Retinal pigment epithelial cell (primary cell): ENCODE data around the gene CPLX3.

ENCODE experiments used
- DNase-seq: peaks from one replicate; pipeline ENCODE4 v3.0.0-alpha.2; 2010; ENCODE audit warnings: low read depth
- H3K4me3 ChIP-seq: 2 replicates; pipeline ENCODE4 v1.5.1; 2011; ENCODE audit warnings: mild to moderate bottlenecking, low read length, control low read depth, moderate library complexity
- CTCF ChIP-seq: conservative IDR thresholded peaks from 2 replicates; pipeline ENCODE4 v1.5.1; 2011; ENCODE audit warnings: low read depth, low read length, control low read depth, inconsistent platforms

Gene CPLX3

DNA sequence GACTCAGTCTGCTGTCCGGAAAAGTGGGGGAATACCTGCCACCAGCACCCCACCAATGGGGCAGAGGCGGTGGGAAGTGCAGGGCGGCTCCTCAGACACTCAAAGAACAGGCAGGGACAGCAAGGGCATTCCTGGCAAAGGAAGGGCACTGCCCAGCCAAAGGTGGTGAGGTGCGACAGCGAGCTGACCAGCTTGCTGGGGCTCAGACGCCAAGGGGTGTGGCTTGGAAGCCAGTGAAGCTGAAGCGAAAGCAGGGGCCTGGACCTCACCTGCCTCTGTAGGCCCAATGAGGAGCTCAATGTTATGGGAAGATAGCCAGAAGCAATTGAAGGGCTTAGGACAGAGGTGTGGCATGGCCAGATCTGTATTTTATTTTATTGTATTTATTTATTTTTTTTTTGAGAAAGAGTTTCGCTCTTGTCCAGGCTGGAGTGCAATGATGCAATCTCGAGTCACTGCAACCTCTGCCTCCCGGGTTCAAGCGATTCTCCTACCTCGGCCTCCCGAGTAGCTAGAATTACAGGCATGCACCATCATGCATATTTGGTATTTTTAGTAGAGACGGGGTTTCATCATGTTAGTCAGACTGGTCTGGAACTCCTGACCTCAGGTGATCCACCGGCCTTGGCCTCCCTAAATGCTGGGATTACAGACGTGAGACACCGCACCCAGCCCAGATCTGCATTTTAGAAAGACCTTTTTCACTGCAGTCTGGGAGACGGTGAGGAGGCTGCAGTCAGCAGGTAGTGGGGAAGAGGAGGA, 18.2 kb upstream of the CPLX3 start:
- H3K4me3 ChIP-seq: no peak overlapping the region
- TF ChIP-seq CTCF: no peak
- no peak for DNase-seq

DNA sequence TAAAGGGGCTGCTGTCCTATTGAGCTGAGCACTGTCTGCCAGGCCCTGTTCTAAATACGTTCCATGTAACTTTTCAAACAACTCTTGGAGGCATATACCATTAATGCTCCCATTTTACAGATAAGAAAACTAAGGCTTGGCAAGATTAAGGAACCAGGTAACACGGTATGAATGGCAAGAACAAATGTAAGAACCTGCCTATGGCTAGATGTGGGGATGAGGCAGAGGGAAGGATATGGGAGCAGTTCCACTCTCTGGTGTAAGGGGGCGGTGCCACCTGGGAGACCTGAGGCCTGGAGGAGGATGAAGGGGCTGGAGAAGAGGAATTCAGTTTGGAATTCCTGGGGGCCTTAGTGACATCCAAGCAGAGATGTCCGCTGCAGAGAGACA, 17.6 kb upstream of the CPLX3 start:
- peak; percentile 24 for TF ChIP-seq CTCF
- no peak for DNase-seq
- no peak overlapping the region for H3K4me3 ChIP-seq

DNA sequence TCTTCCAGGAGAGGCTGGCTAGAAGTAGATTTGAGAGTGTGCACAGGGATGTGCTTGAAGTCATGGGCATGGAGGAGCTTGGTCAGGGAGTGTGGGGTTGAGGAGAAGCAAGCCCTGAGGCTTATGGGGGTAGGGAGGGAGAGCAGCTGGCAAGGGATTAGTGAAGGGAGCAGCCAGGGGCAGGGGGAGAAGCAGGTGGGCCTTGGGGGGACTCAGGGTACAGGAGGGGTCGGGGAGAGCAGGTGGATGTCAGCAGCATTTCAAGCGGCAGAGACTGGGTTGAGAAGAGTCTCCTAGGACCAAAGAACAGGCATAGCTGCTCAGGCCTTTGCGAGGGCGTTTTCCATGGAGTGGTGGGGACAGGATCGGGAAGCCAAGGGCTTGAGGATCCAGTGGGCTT, 17.2 kb upstream of the CPLX3 start:
- H3K4me3 ChIP-seq: no peak overlapping the region

GRCh38 chr15:74809956-74810355, 16.5 kb upstream of the CPLX3 start:
- DNase-seq: no peak
- TF ChIP-seq CTCF: no peak

More for the DNA sequence above, 17.2 kb upstream of the CPLX3 start:
- no peak for TF ChIP-seq CTCF
- DNase-seq: no peak

DNA sequence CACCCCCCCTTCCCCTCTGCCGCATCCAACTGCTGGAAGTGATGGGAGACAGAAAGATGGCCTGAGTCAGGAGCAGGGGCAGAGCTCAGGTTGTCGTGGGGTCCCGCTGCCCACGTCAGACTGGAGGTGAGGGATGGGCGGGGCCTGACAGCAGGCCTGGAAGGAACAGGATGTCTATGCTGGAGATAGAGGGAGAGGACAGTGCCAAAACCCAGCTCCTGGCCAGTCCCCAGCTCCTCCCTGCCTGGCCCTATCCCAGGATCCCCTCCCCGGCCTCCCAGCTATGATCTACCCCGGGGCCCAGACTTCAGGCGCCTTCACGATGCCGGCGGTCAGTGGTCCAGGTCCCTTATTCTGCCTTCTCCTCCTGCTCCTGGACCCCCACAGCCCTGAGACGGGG, 13.9 kb upstream of the CPLX3 start, which contains the start of gene LMAN1L:
Gene LMAN1L (plus strand): TSS at position 303 of the 400 bp plus-strand sequence. CDS start 20 bp downstream, at position 323.
- no peak for TF ChIP-seq CTCF
- DNase-seq: no peak
- H3K4me3 ChIP-seq: no peak within 1 kb of the TSS

More at GRCh38 chr15:74809956-74810355, 16.5 kb upstream of the CPLX3 start:
- no peak overlapping the region for H3K4me3 ChIP-seq

DNA sequence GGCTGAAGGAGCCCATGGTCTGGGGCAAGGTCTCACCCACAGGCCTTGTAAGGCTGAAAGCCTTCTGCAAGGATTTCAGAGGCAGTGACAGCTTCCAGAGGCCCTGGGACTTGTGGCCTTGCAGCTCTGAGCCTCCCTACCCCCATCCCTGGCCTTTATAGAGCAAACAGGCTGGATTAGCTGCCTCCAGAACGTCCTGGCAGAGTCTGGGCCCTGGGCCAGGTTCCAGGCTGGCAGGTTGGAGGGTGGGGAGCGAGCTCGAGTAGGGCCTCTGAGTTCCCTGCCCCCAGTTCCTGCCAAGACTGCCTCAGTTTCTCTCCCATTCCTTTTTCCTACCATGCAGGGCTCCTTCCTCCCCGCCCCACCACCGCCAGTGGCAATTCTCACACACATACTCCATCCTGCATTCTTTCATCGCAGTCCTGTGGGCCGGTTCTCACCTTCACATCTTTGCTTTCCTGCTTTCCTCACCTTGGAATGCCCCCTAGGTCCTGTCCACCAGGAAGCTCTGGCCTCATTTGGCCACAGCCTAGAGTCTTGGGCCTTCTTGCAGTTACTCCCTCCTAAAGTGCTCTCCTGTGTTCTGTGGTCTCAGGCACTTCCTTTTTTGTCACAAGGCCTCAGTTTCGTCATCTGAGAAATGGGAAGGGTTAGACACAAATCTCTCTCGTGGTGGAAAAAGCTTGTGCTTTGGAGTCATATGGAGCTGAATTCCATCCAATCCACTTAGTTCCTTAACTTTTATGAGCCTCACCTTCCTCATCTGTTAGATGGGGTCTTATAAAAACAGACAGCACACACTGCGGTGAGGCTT, 11.1 kb upstream of the CPLX3 start:
- H3K4me3 ChIP-seq: no peak overlapping the region
- no peak for TF ChIP-seq CTCF
- no peak for DNase-seq

DNA sequence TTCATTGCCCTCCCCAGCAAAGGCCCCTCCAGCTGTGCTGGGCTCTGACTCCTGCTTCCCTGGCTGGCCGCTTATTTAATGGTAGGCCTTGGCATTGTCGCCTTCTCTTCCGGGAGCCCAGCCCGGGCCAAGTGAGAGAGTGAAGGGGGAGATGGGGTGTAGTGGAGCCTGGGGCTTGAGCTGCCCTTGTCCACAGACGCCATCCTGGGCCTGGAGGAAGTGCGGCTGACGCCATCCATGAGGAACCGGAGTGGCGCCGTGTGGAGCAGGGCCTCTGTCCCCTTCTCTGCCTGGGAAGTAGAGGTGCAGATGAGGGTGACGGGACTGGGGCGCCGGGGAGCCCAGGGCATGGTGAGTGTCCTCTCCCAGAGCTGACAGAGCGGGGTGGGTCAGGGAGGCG, 10.5 kb upstream of the CPLX3 start:
- no peak for DNase-seq
- TF ChIP-seq CTCF: no peak
- H3K4me3 ChIP-seq: no peak overlapping the region
